ENCODE data around the gene SYNDIG1L. TPM values are rescaled to one million over a fixed set of nuclear protein-coding genes. Genes with fewer than 3 reads are reported as not detected.

Gene SYNDIG1L
- total and polyA plus RNA-seq, 9 of the 15 experiments (the other 6 are each of a cell fraction or from before 2014, with no cell fraction given), result not detected

- Histone ChIP-seq H3K4me3 (no peak overlapping the region), H3K36me3 (ENCODE audit: control insufficient read depth, insufficient read depth, low read length) (no peaks in the 10 kb centered on the region), H3K4me1 (replicated peaks in 1 of 2; ENCODE audit: control insufficient read depth in 2 of 2, insufficient read depth in 2 of 2, low read length in 2 of 2) (no peaks in the 10 kb centered on the region), H2AFZ (ENCODE audit: low read depth, low read length) (no peak overlapping the region), H3K9me1 (ENCODE audit: control insufficient read depth, insufficient read depth, low read length) (no peaks in the 10 kb centered on the region), H3K9ac (ENCODE audit: insufficient read depth in 1 of 2, low read depth in 2 of 2, low read length in 2 of 2) (no peak overlapping the region), H3K4me2 (ENCODE audit: insufficient read depth, low read length) (no peak overlapping the region), H4K20me1 (replicated peaks; ENCODE audit: control insufficient read depth, insufficient read depth, low read length) (no peaks in the 10 kb centered on the region; the same call in 1 of the 2 replicates), H3K27me3 (ENCODE audit: control insufficient read depth in 2 of 2, insufficient read depth in 2 of 2, low read length in 2 of 2) (peaks cover 0 to 11% of the 10 kb centered on the region in 2 experiments; a peak in 3 of 5 replicates), H3K9me3 (replicated peaks; ENCODE audit: control insufficient read depth, insufficient read depth, low read depth, low read length) (no peaks in the 10 kb centered on the region), H3K79me2 (ENCODE audit: control insufficient read depth, insufficient read depth, low read length) (no peaks in the 10 kb centered on the region), H3K27ac (ENCODE audit: extremely low read depth, low read depth, low read length) (no peak overlapping the region)
- BruUV-seq (replicated peaks), result no TSS peak
- DNase-seq (ENCODE audit: extremely low read depth in 1 of 4, low spot score in 3 of 4) (no peak), ATAC-seq (no peak), FAIRE-seq (no peak)
- intact Hi-C loops (cut with micrococcal nuclease), result no loop called here
- in situ Hi-C loops (cut with MboI), result no loop called here
- TF ChIP-seq SREBF1 (IDR thresholded peaks at IDR 0.05; ENCODE audit: borderline replicate concordance, low read depth, low read length) (no peak), KDM4B (IDR thresholded peaks at IDR 0.05; ENCODE audit: borderline replicate concordance in 2 of 2, low read depth in 1 of 2) (no peak), ZNF518B (CRISPR knock-in tag; IDR thresholded peaks at IDR 0.05) (no peak), RNF2 (IDR thresholded peaks at IDR 0.05) (no peak), ZBED1 (IDR thresholded peaks at IDR 0.05) (no peak), TEAD1 (CRISPR knock-in tag; IDR thresholded peaks at IDR 0.05) (no peak), NBN (IDR thresholded peaks at IDR 0.05; ENCODE audit: low read depth) (no peak), SLC30A9 (CRISPR knock-in tag; IDR thresholded peaks at IDR 0.05) (no peak), PYGO2 (tag; IDR thresholded peaks at IDR 0.05) (no peak), ZNF232 (CRISPR knock-in tag; IDR thresholded peaks at IDR 0.05) (no peak), MYC (IDR thresholded peaks at IDR 0.05; ENCODE audit: low read depth, low read length) (no peak), MYC (CRISPR knock-in tag; IDR thresholded peaks at IDR 0.05; ENCODE audit: borderline replicate concordance, low read depth) (no peak)
- WGBS (ENCODE audit: insufficient coverage, low coverage, missing lambda C conversion rate), result 2% methylated on average over 7 of the region's 7 CpGs
- POLR2A ChIA-PET, result interaction anchor here (0.6 kb wide), 1 partner anchor 121 kb away, joined by 4 read pairs; no protein-coding TSS in a partner anchor
- CTCF ChIA-PET (ENCODE audit: low intra/inter-chr PET ratio), result no interaction called here
These were observed 11.5 kb downstream of the SYNDIG1L start for GRCh38 chr14:74414403-74415114.

All from K562 (cell line).